HG02885 (cell line): ENCODE measurements around the gene P2RX7.
"Not testable (repeated sequence)": the region's sequence is repeated elsewhere in the genome, so short reads cannot be mapped to it uniquely, and the experiment has no call there.

Experiments
- ATAC-seq: cut with Tn5 transposase; IDR thresholded peaks from one replicate; pipeline ENCODE4 v1.9.1; 2021; ENCODE audit warnings: mild to moderate bottlenecking; ENCODE audit not compliant: unreplicated experiment, poor library complexity

Gene P2RX7

DNA sequence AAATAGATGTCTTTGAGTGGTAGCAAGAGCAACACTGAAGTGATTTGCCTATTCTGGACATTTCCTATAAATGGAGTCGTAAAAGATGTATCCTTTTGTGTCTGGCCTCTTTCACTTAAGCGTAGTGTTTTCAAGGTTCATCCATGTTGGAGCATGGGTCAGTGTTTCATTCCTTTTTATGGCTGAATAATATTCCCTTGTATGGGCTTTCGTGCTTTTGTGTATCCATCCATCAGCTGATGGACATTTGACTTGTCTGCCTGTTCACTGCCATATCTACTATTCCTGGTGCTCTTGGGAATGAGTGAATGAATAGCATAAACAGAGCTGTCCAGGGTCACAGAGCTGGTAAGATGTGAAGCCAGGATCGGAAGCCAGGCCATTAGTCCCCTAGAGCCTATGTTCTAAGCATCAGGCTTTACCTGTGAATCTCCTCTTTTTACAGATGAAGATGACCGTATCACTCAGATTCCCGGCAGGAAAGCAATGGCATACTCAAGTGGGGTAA is 1.8 kb upstream of the P2RX7 start:
- ATAC-seq = no peak

GRCh38 chr12:121131941-121132341 is 735 bp upstream of the P2RX7 start:
- no peak for ATAC-seq

DNA sequence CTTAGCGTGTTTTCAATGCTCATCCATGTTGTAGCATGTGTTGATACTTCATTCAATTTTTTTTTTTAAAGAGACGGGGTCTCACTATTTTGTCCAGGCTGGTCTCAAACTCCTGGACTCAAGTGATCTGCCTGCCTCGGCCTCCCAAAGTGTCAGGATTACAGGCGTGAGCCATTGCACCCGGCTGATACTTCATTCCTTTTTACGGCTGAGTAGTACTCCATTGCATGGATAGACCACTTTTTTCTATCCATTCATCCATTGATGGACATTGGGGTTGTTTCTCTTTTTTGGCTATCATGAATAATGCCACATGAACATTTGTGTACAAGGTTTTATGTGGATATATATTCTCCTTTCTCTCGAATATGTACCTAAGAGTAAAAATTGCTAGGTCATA is 1.2 kb downstream of the P2RX7 start:
- no peak for ATAC-seq

DNA sequence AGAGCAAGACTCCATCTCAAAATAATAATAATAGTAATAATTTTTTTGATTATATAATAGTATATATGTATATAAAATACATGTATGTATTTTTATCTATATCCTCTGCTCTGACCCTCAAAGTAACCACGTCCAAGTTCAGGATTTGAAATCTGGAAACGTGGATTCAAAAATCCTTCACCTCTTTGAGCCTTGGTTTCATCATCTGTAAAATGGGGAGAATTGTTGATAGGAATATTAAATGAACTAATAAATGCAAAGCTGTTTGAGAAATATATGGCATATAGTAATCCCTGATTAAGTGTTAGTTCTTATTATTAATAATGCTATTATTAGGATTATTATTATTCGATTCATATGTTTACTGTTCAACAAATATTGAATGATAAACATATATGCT is 2.6 kb downstream of the P2RX7 start:
- ATAC-seq = no peak

DNA sequence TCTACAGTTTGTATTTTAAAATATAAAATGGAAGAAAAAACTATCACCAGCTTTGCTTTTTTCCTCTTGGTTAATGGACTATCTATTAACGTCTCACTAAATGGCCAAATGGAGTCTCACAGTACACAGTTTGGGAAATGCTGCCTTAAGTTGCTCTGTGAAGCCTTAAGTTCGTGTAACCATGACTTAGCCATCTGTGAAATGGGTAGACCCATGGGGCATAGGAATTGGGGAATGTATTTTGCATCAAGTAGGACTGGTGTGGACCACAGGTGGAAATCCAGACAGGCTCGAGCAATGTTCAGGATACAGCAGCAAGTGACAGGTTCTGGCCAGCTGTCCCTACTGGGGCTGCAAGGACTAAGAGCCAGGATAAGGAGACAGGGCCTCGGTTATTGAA is 4.8 kb downstream of the P2RX7 start:
- no peak for ATAC-seq

DNA sequence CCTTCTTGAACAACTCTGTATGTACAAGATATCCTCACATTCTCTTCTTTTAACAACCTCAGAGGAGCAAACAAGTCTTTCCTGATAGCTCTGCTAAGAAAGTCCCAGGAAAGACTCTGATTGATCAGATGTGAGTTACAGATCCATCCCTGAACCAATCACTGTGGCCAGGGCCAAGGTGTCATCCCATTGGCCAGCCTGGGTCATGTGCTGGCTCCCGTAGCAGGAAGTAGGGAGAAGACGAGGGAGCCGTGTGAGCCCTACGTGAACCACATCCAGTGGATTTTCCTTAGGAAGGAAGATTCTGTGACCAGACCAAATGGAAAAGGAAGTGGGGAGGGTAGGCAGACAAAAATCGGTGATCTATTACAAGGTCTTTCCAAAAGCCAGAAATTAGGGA is 5.6 kb downstream of the P2RX7 start:
- no peak for ATAC-seq

DNA sequence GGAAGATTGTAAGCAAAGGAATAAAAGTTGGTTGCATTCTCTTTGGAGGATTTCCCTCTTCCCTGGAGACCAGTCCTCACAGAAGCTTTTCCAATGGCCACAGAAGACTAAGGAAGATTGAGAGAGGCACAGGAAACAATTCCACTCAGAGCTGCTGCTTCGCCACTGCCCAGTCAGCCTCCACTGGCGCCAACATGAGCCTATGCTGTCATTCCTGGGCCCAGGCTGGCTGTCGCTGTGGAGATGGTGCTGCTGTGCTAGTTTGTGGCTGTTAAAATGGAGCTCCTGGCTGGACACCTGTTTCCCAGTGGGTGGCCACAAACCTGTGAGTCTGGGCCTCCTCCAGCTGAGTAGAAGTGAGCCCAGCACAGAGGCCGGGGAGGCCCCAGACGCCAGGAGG is 6.6 kb downstream of the P2RX7 start:
- ATAC-seq = no peak

GRCh38 chr12:121142171-121142950 is 9.7 kb downstream of the P2RX7 start:
- no peak for ATAC-seq

GRCh38 chr12:121144416-121144914 is 11.8 kb downstream of the P2RX7 start:
- ATAC-seq = no peak

GRCh38 chr12:121145221-121145620 is 12.5 kb downstream of the P2RX7 start:
- ATAC-seq = no peak

DNA sequence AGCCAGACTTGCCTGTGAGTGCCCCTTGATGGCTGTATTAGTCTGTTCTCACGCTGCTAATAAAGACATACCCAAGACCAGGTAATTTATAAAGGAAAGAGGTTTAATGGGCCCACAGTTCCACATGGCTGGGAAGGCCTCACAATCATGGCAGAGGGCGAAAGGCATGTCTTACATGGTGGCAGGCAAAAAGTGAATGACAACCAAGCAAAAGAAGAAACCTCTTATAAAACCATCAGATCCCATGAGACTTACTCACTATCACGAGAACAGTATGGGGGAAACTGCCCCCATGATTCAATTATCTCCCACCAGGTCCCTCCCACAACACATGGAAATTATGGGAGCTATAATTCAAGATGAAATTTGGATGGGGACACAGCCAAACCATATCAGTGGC is 16.6 kb downstream of the P2RX7 start:
- ATAC-seq = not testable (repeated sequence)

GRCh38 chr12:121154793-121155375 is 22.2 kb downstream of the P2RX7 start:
- no peak for ATAC-seq

DNA sequence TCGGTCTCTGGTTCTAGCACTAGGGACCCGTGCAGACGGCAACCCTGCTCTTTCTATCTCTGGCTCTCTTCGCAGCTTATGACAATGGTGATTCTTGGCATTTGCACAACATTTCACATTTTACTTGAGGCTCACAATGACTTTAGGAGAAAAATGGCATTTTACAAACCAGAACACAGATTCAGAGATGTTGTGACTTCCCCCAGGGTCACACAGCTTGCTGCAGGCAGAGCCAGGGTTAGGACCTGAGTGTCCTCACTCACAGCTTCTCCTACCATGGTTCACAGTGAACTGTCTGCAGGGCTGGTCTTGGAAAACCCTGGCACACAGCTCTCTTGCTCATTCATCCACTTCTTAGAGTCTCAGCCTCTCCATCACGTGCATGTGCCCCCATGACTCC is 23.7 kb downstream of the P2RX7 start:
- ATAC-seq = no peak

- no peak for ATAC-seq
Measured at GRCh38 chr12:121158085-121158484, 25.4 kb downstream of the P2RX7 start.

DNA sequence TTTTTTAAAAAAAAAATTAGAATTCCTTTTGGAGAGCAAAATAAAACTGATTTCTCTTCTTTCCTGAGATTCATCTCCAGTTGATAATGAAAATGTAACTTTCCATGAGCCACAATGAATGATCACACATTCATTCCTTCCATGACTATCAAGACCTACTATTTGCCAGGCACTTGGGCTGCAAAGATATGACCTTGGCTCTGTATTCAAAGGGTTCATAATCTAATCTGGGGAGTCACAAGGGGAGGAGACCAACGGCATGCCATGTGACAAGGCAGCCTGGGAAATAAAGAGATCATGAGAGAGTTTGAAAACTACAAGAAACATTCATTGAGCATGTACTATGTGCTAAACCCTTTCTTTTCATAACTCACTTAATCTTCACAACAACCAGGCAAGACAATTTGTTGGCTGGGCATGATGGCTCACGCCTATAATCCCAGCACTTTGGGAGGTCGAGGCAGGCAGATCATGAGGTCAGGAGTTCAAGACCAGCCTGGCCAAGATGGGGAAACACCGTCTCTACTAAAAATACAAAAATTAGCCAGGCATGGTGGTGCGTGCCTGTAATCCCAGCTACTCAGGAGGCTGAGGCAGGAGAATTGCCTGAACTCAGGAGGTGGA is 26.2 kb downstream of the P2RX7 start:
- not testable (repeated sequence) for ATAC-seq

DNA sequence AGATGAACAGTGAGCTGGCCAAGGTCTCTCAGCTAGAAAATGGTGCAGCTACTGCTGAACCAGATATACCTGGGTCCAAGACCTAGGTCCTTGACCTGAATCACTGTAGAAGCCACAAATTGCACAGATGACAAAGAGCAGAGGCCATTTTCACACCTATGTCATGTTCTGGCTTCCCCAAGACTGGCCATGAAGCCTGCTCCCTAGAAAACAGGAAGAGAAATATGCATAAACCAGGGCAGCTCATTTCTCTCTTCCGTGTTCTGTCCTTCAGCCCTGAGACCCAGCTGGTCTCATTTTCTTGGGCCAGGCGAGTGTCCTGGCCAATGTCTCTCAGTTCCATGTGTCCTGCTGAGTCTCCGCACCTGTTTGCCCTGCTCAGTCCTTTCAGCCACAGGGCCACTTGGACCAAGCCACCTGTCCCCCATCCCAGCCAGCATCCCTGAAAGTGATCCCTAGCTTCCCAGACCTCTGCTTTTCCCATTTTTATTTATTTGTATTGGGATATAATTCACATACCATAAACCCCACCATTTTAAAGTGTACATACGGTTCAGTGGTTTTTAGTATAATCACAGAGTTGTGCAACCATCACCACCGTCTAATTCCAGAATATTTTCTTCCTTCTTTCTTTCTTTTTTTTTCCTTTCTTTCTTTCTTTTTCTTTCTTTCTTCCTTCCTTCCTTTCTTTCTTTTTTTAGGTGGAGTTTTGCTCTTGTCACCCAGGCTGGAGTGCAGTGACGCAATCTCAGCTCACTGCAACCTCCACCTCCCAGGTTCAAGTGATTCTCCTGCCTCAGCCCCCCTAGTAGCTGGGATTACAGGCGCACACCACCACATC is 27.0 kb downstream of the P2RX7 start:
- ATAC-seq = no peak

DNA sequence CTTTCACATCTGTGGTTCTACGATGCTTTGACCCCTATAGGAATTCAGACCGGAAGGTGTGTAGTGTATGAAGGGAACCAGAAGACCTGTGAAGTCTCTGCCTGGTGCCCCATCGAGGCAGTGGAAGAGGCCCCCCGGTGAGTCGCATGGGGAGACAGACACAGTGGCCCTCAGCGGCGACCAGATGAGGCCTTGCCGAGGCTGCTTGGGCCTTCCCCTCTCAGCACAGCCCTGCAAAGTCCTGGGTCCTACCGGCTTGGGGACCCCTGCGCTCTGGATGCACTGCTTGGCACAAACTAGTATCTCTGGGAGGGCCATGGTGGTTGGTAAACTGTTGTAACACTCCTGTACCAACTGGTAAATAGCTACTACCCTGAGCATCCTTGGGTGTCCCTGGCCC is 29.7 kb downstream of the P2RX7 start:
- no peak for ATAC-seq

DNA sequence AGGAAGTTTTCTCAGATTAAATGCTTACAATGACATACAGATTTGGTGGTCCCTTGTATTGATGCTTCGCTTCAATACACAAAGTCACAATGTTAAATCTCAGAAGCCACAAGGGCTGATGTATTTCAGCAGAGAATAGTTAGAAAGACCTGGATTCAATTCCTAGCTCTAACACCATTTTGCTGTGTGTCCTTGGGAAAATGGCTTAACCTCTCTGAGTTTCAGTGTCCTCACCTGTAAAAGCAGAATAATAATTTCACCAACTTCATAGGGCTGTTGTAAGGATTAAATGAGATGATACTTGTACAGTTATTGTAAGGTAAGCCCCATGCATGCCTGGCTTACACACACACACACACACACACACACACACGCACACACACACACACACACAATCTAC is 30.3 kb downstream of the P2RX7 start:
- no peak for ATAC-seq

DNA sequence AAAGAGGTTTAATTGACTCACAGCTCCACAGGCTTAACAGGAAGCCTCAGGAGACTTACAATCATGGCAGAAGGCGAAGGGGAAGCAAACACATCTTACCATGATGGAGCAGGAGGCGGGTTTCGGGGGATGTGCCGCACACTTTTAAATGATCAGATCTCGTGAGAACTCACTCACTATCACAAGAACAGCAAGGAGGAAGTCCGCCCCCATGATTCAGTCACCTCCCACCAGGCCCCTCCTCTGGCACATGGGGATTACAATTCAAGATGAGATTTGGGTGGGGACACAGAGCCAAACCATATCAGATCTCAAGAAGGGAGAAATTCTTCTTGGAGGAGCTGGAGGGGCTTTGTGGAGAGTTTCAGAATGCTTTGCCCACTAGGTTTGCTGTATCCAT is 32.2 kb downstream of the P2RX7 start:
- ATAC-seq = not testable (repeated sequence)

DNA sequence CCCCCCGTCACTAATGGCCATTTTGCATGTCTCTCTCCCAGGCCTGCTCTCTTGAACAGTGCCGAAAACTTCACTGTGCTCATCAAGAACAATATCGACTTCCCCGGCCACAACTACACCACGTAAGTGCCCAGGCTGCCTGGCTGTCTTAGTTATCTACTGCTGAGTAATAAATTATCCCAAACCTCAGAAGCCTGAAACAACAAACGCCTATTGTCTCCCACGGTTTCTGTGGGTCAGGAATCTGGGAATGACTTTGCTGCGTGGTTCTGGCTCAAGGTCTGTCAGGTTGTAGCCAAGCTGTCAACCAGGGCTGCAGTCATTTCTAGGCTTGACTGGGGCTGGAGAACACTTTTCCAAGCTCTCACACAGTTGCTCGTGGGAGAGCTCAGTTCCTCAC is 32.6 kb downstream of the P2RX7 start:
- ATAC-seq = no peak
